GM10266 (cell line): ENCODE data around the gene TMC8.
A peak's percentile ranks its signal among the peaks of the same experiment; 100 is the strongest.
"Not testable (repeated sequence)": the region's sequence is repeated elsewhere in the genome, so short reads cannot be mapped to it uniquely, and the experiment has no call there.

Experiments used
- DNase-seq: peaks from one replicate; pipeline ENCODE4 v3.0.0; 2012; ENCODE audit errors: extremely low spot score
- CTCF ChIP-seq: IDR thresholded peaks from 2 replicates; pipeline ENCODE4 v1.5.1; 2012; ENCODE audit warnings: mild to moderate bottlenecking, low read depth; ENCODE audit not compliant: control insufficient read depth, insufficient read depth; ENCODE audit errors: missing control alignments

TMC8 gene

DNA sequence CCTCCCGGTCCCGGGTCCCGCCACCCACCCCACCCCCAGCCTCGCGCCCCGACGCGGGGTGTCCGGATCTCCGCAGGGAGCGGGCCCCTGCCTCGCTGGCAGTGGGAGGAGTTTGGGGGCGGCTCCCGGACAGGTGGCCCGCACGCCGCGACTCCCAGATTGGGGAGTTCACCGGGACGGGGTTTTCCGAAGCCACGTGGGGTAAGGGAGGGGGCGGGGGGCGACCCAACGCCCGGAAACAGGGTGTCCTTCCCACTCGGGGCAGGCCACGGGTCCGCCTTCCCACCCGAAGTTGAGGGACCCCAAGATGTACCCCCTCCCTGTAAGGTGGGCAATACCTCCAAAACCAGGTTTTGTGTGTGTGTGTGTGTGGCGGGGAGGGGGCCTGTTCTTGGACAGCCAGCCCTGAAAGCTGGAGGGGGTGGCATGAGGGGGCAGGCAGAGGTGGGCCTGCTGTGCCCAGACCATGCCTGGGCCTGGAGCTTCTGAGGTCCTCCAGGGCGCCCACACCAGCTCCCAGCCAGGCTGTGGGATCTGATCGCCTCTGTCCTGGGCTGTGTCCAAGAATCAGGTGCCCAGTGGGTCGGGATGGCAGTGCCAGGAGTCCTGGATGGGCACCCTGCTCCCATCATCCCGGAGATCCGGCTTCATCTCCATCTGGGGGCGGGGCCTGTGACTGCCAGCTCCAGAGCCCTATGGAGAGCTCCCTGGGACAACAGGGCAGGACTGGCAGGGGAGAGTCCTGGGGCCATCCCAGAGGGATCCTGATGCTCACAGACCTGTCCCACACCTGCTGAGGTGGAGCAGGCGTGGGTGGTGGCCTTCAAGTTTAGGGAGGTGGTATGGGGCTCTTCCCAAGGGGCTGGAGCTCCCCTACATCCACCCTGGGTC lies 38.6 kb downstream of the TMC8 start:
- peak; percentile 84 for DNase-seq

GRCh38 chr17:78170692-78171590 lies 40.4 kb downstream of the TMC8 start:
- TF ChIP-seq CTCF, result no peak
- DNase-seq, result no peak

More for the DNA sequence above, 38.6 kb downstream of the TMC8 start:
- TF ChIP-seq CTCF, result no peak

DNA sequence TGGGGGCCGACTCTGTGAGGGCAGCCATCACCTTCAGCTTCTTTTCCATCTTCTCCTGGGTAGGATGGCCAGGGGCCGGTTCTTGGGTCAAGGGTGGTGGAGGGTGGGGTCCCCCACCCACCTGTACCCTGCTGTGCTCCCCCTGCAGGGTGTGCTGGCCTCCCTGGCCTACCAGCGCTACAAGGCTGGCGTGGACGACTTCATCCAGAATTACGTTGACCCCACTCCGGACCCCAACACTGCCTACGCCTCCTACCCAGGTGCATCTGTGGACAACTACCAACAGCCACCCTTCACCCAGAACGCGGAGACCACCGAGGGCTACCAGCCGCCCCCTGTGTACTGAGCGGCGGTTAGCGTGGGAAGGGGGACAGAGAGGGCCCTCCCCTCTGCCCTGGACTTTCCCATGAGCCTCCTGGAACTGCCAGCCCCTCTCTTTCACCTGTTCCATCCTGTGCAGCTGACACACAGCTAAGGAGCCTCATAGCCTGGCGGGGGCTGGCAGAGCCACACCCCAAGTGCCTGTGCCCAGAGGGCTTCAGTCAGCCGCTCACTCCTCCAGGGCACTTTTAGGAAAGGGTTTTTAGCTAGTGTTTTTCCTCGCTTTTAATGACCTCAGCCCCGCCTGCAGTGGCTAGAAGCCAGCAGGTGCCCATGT lies 41.1 kb downstream of the TMC8 start:
- DNase-seq, result not testable (repeated sequence)

DNA sequence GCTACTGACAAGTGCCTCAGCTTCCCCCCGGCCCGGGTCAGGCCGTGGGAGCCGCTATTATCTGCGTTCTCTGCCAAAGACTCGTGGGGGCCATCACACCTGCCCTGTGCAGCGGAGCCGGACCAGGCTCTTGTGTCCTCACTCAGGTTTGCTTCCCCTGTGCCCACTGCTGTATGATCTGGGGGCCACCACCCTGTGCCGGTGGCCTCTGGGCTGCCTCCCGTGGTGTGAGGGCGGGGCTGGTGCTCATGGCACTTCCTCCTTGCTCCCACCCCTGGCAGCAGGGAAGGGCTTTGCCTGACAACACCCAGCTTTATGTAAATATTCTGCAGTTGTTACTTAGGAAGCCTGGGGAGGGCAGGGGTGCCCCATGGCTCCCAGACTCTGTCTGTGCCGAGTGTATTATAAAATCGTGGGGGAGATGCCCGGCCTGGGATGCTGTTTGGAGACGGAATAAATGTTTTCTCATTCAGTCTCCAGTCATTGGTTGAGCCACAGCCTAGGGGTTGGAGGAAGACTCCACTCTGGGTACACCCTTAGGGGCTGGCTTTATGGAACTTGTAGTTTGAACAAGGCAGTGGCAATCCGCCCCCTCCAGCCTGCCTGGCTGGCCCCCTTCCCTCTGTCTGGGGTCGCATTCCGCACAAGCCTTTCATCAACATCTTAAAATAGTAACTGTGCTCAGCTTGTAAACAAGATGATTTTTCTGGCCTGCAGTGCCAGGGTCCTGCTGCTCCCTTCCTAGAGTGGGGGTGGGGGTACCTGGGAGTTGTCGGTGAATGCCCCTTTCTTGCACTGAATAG lies 41.9 kb downstream of the TMC8 start:
- DNase-seq, result no peak
- no peak for TF ChIP-seq CTCF

DNA sequence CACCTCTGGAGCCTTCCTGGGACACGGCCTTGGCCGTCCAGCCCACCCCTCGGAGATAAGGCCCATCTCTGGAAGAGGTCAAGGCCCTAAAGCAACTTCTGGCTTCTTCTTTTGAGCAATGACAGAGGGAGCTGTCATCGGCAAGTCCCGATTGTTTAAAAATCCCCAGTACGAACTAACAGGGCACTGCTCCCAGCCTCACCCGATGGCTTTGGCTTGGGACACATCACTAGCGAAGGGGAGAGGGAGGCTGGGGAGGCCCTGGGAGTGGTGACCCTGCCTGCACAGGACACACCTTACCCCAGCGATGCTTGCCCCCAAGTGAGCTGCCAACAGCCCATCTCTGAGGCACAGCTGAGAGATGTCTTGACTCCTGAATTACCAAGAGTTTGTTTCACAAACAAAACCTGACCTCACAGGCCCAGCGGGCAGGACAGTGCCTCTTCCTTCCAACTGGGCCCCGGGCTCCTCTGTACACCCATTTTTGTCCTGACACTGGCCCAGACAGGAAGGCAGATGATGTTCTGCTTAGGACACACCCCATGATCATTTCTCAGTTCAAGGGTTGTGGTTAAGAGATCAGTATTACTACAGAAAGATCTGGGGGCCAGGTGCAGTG lies 42.6 kb downstream of the TMC8 start:
- DNase-seq, result peak; percentile 75
- TF ChIP-seq CTCF, result no peak

GRCh38 chr17:78174346-78174869 lies 43.8 kb downstream of the TMC8 start:
- TF ChIP-seq CTCF, result peak; percentile 20
- DNase-seq, result no peak
